Endothelial cell of umbilical vein (primary cell): Measurements from ENCODE around the gene HEXIM1. TPM values are rescaled to one million over a fixed set of nuclear protein-coding genes. Genes with fewer than 3 reads are reported as not detected.

Experiments used
- BruUV-seq: library from RNA; stranded (reverse); fragments of 400-500 nt; replicated peaks from 2 replicates; lab custom pipeline; 2021; lab: Mats Ljungman, UMichigan
- CTCF ChIA-PET: fragments of 300-600, 350-600 bp; sonication (Branson Sonifier 250); formaldehyde crosslinking; loops from one replicate; lab custom pipeline; 2021; ENCODE audit warnings: antibody characterized with exemption, inconsistent platforms; lab: Charles Lee
- POLR2A ChIA-PET: fragments of 300-600, 350-600 bp; sonication (Branson Sonifier 250); formaldehyde crosslinking; loops from one replicate; lab custom pipeline; 2021; ENCODE audit warnings: antibody characterized with exemption, inconsistent platforms; lab: Charles Lee
- DNase-seq: peaks from one replicate; pipeline ENCODE4 v3.0.0-alpha.2; 2011; ENCODE audit warnings: low read depth, low spot score
- FAIRE-seq: peaks from 2 replicates; lab custom pipeline; 2011; peaks lifted over from hg19 to GRCh38; lab: Jason Lieb, UNC
- H2AFZ ChIP-seq: 2 replicates; pipeline ENCODE4 v1.6.0; 2012; ENCODE audit warnings: low read depth, low read length, control low read depth, inconsistent platforms
- H3K27ac ChIP-seq: 2 replicates; pipeline ENCODE4 v1.5.1; 2011; ENCODE audit warnings: low read depth, mild to moderate bottlenecking, control low read depth, low read length, moderate library complexity; ENCODE audit not compliant: insufficient read depth
- H3K27me3 ChIP-seq, 2 experiments: 2 replicates each; pipeline versions ENCODE4 v1.6.0 to v1.6.1; 2011; ENCODE audit warnings: low read length in 2 of 2, mixed read lengths in 1 of 2; ENCODE audit not compliant: control insufficient read depth in 2 of 2, insufficient read depth in 2 of 2
- H3K36me3 ChIP-seq, 2 experiments: 2 replicates in 1 of 2; 3 replicates in 1 of 2; pipeline ENCODE4 v1.5.1; 2011; ENCODE audit warnings: low read length in 2 of 2, mild to moderate bottlenecking in 1 of 2, moderate library complexity in 1 of 2; ENCODE audit not compliant: control insufficient read depth in 2 of 2, insufficient read depth in 2 of 2; ENCODE audit errors: extremely low read depth in 1 of 2
- H3K4me1 ChIP-seq: 3 replicates; pipeline ENCODE4 v1.5.1; 2011; ENCODE audit warnings: mild to moderate bottlenecking, low read length; ENCODE audit not compliant: control insufficient read depth, insufficient read depth; ENCODE audit errors: extremely low read depth
- H3K4me2 ChIP-seq: 2 replicates; pipeline ENCODE4 v1.6.1; 2011; ENCODE audit warnings: low read length, control low read depth, mixed read lengths; ENCODE audit not compliant: insufficient read depth
- H3K4me3 ChIP-seq, 3 experiments: fragments of 200-600 bp in 1 of 3; sonication (generic), shearing (Covaris generic) in 1 of 3; replicated peaks in 1 of 3; 2 replicates each; pipeline ENCODE4 v1.5.1; 2011 to 2016; ENCODE audit warnings: control low read depth in 3 of 3, low read length in 3 of 3, mild to moderate bottlenecking in 2 of 3, inconsistent platforms in 1 of 3, low read depth in 1 of 3, moderate library complexity in 1 of 3; ENCODE audit not compliant: insufficient read depth in 1 of 3
- H3K79me2 ChIP-seq: 2 replicates; pipeline ENCODE4 v1.6.0; 2012; ENCODE audit warnings: low read length, inconsistent platforms; ENCODE audit not compliant: control insufficient read depth, insufficient read depth
- H3K9ac ChIP-seq: replicated peaks from 2 replicates; pipeline ENCODE3; 2011; ENCODE audit warnings: low read length, control low read depth; ENCODE audit not compliant: insufficient read depth; ENCODE audit errors: extremely low read depth
- H3K9me1 ChIP-seq: replicated peaks from 3 replicates; pipeline ENCODE4 v1.6.0; 2011; ENCODE audit warnings: mild to moderate bottlenecking, low read length; ENCODE audit not compliant: control insufficient read depth, insufficient read depth; ENCODE audit errors: extremely low read depth
- H3K9me3 ChIP-seq: replicated peaks from 2 replicates; pipeline ENCODE4 v1.5.1; 2012; ENCODE audit warnings: low read length, inconsistent platforms; ENCODE audit not compliant: control insufficient read depth, insufficient read depth
- H4K20me1 ChIP-seq: replicated peaks from 2 replicates; pipeline ENCODE3; 2011; ENCODE audit warnings: mild to moderate bottlenecking, low read length; ENCODE audit not compliant: control insufficient read depth, insufficient read depth; ENCODE audit errors: extremely low read depth
- EZH2 ChIP-seq: IDR thresholded peaks from 2 replicates; pipeline ENCODE4 v1.6.1; 2012; ENCODE audit warnings: borderline replicate concordance, low read depth, mild to moderate bottlenecking, moderate library complexity, low read length, inconsistent platforms; ENCODE audit not compliant: severe bottlenecking
- FOS ChIP-seq: IDR thresholded peaks from 2 replicates; pipeline ENCODE4 v1.6.1; 2011; ENCODE audit warnings: mild to moderate bottlenecking, low read length, moderate library complexity, borderline replicate concordance; ENCODE audit not compliant: insufficient read depth
- GATA2 ChIP-seq: IDR thresholded peaks from 2 replicates; pipeline ENCODE4 v1.7.0; 2011; ENCODE audit warnings: low read depth, mild to moderate bottlenecking, moderate library complexity, mixed read lengths, low read length; ENCODE audit not compliant: insufficient read length, insufficient read depth
- JUN ChIP-seq: IDR thresholded peaks from 2 replicates; pipeline ENCODE4 v1.6.1; 2011; ENCODE audit warnings: borderline replicate concordance, low read depth; ENCODE audit not compliant: insufficient read length, insufficient read depth
- MAX ChIP-seq: IDR thresholded peaks from 2 replicates; pipeline ENCODE4 v1.6.1; 2011; ENCODE audit not compliant: insufficient read depth, insufficient read length
- MYC ChIP-seq: IDR thresholded peaks from one replicate; pipeline ENCODE4 v1.6.1; 2011; ENCODE audit warnings: mild to moderate bottlenecking, low read depth, low read length
- POLR2A ChIP-seq: IDR thresholded peaks from 2 replicates; pipeline ENCODE4 v1.6.1; 2012; ENCODE audit warnings: low read depth, mild to moderate bottlenecking, control low read depth, low read length
- POLR2AphosphoS5 ChIP-seq: IDR thresholded peaks from 2 replicates; pipeline ENCODE4 v1.6.1; 2012; ENCODE audit warnings: low read depth, mild to moderate bottlenecking, control low read depth, low read length, moderate library complexity; ENCODE audit not compliant: insufficient read depth
- dilution Hi-C: fragments of 300-500 bp; cut with MboI; formaldehyde crosslinking; loops from one replicate; pipeline ENCODE4 v1.15.0; 2019; ENCODE audit warnings: low sequenced_read_pairs; ENCODE audit not compliant: extremely low pct_ligation_motif_present
- intact Hi-C: fragments of 100-400 bp; cut with micrococcal nuclease; formaldehyde crosslinking; loops from one replicate; pipeline ENCODE4 v1.10.0; 2022
- polyA plus RNA-seq, 4 experiments: library from polyadenylated mRNA; depleted of rRNA in 3 of 4; stranded (reverse) in 3 of 4; unstranded in 1 of 4; fragments of >200 nt; gene quantifications; 2 replicates each; pipeline versions ENCODE4 v1.2.1 to v1.2.3, GENCODE V29; 2011 to 2012; ENCODE audit warnings: missing spikeins in 1 of 4
- total RNA-seq: library from RNA; stranded (reverse); gene quantifications from 2 replicates; pipeline ENCODE4 v1.2.3, GENCODE V29; 2021
- TF ChIP-seq, protein P1 (sequence below), 2 donors: IDR thresholded peaks; 1 replicate in 1 of 2; 2 replicates in 1 of 2; pipeline ENCODE4 v1.5.1; 2011; ENCODE audit warnings: low read length in 2 of 2, mild to moderate bottlenecking in 2 of 2, moderate library complexity in 2 of 2, control low read depth in 1 of 2, inconsistent platforms in 1 of 2, low read depth in 1 of 2; ENCODE audit not compliant: insufficient read depth in 1 of 2; ENCODE audit errors: extremely low read depth in 1 of 2

HEXIM1 gene
- total and polyA plus RNA-seq, 2 donors (not counting 3 experiments of a cell fraction or from before 2014, with no cell fraction given), result 7.0 to 20.0 TPM

GRCh38 chr17:45175759-45176115 lies 27.5 kb downstream of the HEXIM1 start:
- peaks cover 14% of the 10 kb centered on the region for H3K4me1 ChIP-seq
- no peak for FAIRE-seq
- H3K27ac ChIP-seq, result no peak overlapping the region
- no peaks in the 10 kb centered on the region for H3K36me3 ChIP-seq
- no peaks in the 10 kb centered on the region for H3K79me2 ChIP-seq
- no peaks in the 10 kb centered on the region for H3K9me3 ChIP-seq
- no peak overlapping the region for H3K4me2 ChIP-seq
- no TSS peak for BruUV-seq
- TF ChIP-seq, protein P1, sequence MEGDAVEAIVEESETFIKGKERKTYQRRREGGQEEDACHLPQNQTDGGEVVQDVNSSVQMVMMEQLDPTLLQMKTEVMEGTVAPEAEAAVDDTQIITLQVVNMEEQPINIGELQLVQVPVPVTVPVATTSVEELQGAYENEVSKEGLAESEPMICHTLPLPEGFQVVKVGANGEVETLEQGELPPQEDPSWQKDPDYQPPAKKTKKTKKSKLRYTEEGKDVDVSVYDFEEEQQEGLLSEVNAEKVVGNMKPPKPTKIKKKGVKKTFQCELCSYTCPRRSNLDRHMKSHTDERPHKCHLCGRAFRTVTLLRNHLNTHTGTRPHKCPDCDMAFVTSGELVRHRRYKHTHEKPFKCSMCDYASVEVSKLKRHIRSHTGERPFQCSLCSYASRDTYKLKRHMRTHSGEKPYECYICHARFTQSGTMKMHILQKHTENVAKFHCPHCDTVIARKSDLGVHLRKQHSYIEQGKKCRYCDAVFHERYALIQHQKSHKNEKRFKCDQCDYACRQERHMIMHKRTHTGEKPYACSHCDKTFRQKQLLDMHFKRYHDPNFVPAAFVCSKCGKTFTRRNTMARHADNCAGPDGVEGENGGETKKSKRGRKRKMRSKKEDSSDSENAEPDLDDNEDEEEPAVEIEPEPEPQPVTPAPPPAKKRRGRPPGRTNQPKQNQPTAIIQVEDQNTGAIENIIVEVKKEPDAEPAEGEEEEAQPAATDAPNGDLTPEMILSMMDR (IDR thresholded peaks at IDR 0.05; ENCODE audit: extremely low read depth in 1 of 2, insufficient read depth in 1 of 2, low read depth in 1 of 2, low read length in 2 of 2), result no peak
- no peak for TF ChIP-seq MAX
- no peak for TF ChIP-seq JUN
- TF ChIP-seq MYC, result no peak
- TF ChIP-seq GATA2, result no peak
- no peak for TF ChIP-seq POLR2A
- TF ChIP-seq EZH2, result no peak
- TF ChIP-seq POLR2AphosphoS5, result no peak
- no peak for TF ChIP-seq FOS
- dilution Hi-C loops (no loop called here), intact Hi-C loops (no loop called here)
- DNase-seq, result no peak
- CTCF ChIA-PET, result interaction anchor here (0.8 to 2.2 kb wide), 6 partner anchors 9 to 59 kb away, joined by 3 to 22 read pairs (median 3); partner anchors contain the start of gene ACBD4
- no peak overlapping the region for H3K9ac ChIP-seq
- no peaks in the 10 kb centered on the region for H3K9me1 ChIP-seq
- no peaks in the 10 kb centered on the region for H3K27me3 ChIP-seq
- no peaks in the 10 kb centered on the region for H4K20me1 ChIP-seq
- POLR2A ChIA-PET, result interaction anchor here (1.0 kb wide), 1 partner anchor 41 kb away, joined by 3 read pairs; no protein-coding TSS in a partner anchor
- no peak overlapping the region for H3K4me3 ChIP-seq
- H2AFZ ChIP-seq, result no peak overlapping the region
